Neural progenitor cell (in vitro differentiated cells): ENCODE data around the gene ALDH1B1. TPM values are rescaled to one million over a fixed set of nuclear protein-coding genes. Genes with fewer than 3 reads are reported as not detected.
A peak's percentile ranks its signal among the peaks of the same experiment; 100 is the strongest.

Experiments used
- DNase-seq: peaks from one replicate; pipeline ENCODE4 v3.0.0-alpha.2; 2016; ENCODE audit warnings: low spot score
- H2AFZ ChIP-seq: fragments of 200-600 bp; sonication (generic); replicated peaks from 2 replicates; pipeline ENCODE4 v1.6.1; 2016; ENCODE audit warnings: antibody characterized with exemption
- H3F3A ChIP-seq: fragments of 200-600 bp; sonication (generic); 2 replicates; pipeline ENCODE4 v1.6.1; 2016; ENCODE audit warnings: antibody characterized with exemption, low read depth
- H3K27ac ChIP-seq: fragments of 200-600 bp; sonication (generic); 2 replicates; pipeline ENCODE4 v1.5.1; 2016; ENCODE audit warnings: mild to moderate bottlenecking
- H3K27me3 ChIP-seq: fragments of 200-600 bp; sonication (generic); 2 replicates; pipeline ENCODE4 v1.6.1; 2016; ENCODE audit warnings: mild to moderate bottlenecking, moderate library complexity
- H3K36me3 ChIP-seq: fragments of 200-600 bp; sonication (generic); 2 replicates; pipeline ENCODE4 v1.5.1; 2016
- H3K4me1 ChIP-seq: fragments of 200-600 bp; sonication (generic); 2 replicates; pipeline ENCODE4 v1.6.1; 2016; ENCODE audit warnings: mixed run types
- H3K4me2 ChIP-seq: fragments of 200-600 bp; sonication (generic); 2 replicates; pipeline ENCODE4 v1.6.1; 2016
- H3K4me3 ChIP-seq: fragments of 200-600 bp; sonication (generic); 2 replicates; pipeline ENCODE4 v1.5.1; 2016
- H3K79me2 ChIP-seq: fragments of 200-600 bp; sonication (generic); 2 replicates; pipeline ENCODE4 v1.6.1; 2016; ENCODE audit warnings: low read depth
- H3K9ac ChIP-seq: fragments of 200-600 bp; sonication (generic); 2 replicates; pipeline ENCODE4 v1.6.1; 2016
- H3K9me3 ChIP-seq: fragments of 200-600 bp; sonication (generic); 2 replicates; pipeline ENCODE4 v1.5.1; 2016; ENCODE audit warnings: low read depth
- H4K20me1 ChIP-seq: fragments of 200-600 bp; sonication (generic); 2 replicates; pipeline ENCODE4 v1.6.1; 2016; ENCODE audit warnings: low read depth
- H3K27ac Mint-ChIP-seq: 3 replicates; pipeline ENCODE4 v1.8.0; 2021; ENCODE audit warnings: mixed read lengths
- H3K27me3 Mint-ChIP-seq: 2 replicates; pipeline ENCODE4 v1.8.0; 2022; ENCODE audit warnings: low read depth, mild to moderate bottlenecking, inconsistent platforms, moderate library complexity, mixed read lengths; ENCODE audit not compliant: insufficient read depth
- H3K36me3 Mint-ChIP-seq: 3 replicates; pipeline ENCODE4 v1.8.0; 2021; ENCODE audit warnings: mixed read lengths
- H3K4me1 Mint-ChIP-seq: 3 replicates; pipeline ENCODE4 v1.8.0; 2021; ENCODE audit warnings: mixed read lengths
- H3K4me3 Mint-ChIP-seq: 3 replicates; pipeline ENCODE4 v1.8.0; 2021; ENCODE audit warnings: mild to moderate bottlenecking, moderate library complexity, mixed read lengths
- H3K9me3 Mint-ChIP-seq: 3 replicates; pipeline ENCODE4 v1.8.0; 2020; ENCODE audit warnings: mixed read lengths
- CTCF ChIP-seq: fragments of 200-600 bp; sonication (generic); IDR thresholded peaks from 2 replicates; pipeline ENCODE4 v1.5.1; 2017; ENCODE audit warnings: antibody characterized with exemption, mild to moderate bottlenecking
- EZH2 ChIP-seq: fragments of 200-600 bp; sonication (generic); IDR thresholded peaks from 2 replicates; pipeline ENCODE4 v1.6.1; 2017; ENCODE audit warnings: antibody characterized with exemption, mild to moderate bottlenecking, moderate library complexity
- EZH2phosphoT487 ChIP-seq: fragments of 200-600 bp; sonication (generic); IDR thresholded peaks from 2 replicates; pipeline ENCODE4 v1.6.1; 2017; ENCODE audit warnings: antibody characterized with exemption
- total RNA-seq: library from RNA; depleted of rRNA; stranded (reverse); fragments of >200 nt; gene quantifications from 2 replicates; pipeline ENCODE4 v1.2.3, GENCODE V29; 2015; ENCODE audit warnings: low replicate concordance

ALDH1B1 gene
- total RNA-seq, 1 donor from 2014 or later, result 32.9 TPM

- peak overlapping the region; percentile 40 for H3K27ac Mint-ChIP-seq
- H3K4me3 Mint-ChIP-seq, result no peak overlapping the region
- H2AFZ ChIP-seq, result no peak overlapping the region
- H3K36me3 Mint-ChIP-seq, result no peaks in the 10 kb centered on the region
- no peak overlapping the region for H3K4me3 ChIP-seq
- no peak overlapping the region for H3K9ac ChIP-seq
- no peaks in the 10 kb centered on the region for H3K9me3 ChIP-seq
- H3F3A ChIP-seq, result no peaks in the 10 kb centered on the region
- H3K27me3 Mint-ChIP-seq, result peaks cover 4% of the 10 kb centered on the region
- no peaks in the 10 kb centered on the region for H3K27me3 ChIP-seq
- no peaks in the 10 kb centered on the region for H4K20me1 ChIP-seq
- H3K4me2 ChIP-seq, result no peak overlapping the region
- no peaks in the 10 kb centered on the region for H3K36me3 ChIP-seq
- H3K9me3 Mint-ChIP-seq, result no peaks in the 10 kb centered on the region
- H3K4me1 ChIP-seq, result no peaks in the 10 kb centered on the region
- TF ChIP-seq CTCF (no peak), EZH2phosphoT487 (no peak), EZH2 (no peak)
- no peaks in the 10 kb centered on the region for H3K79me2 ChIP-seq
- no peak overlapping the region for H3K27ac ChIP-seq
- DNase-seq, result no peak
- peaks cover 8% of the 10 kb centered on the region for H3K4me1 Mint-ChIP-seq
Observed at GRCh38 chr9:38443181-38443580, 50.7 kb downstream of the ALDH1B1 start.

GRCh38 chr9:38443597-38443996 lies 51.1 kb downstream of the ALDH1B1 start:
- Histone ChIP-seq H3K36me3 (no peaks in the 10 kb centered on the region), H3K4me2 (no peak overlapping the region), H3K79me2 (no peaks in the 10 kb centered on the region), H3K9ac (no peak overlapping the region), H4K20me1 (no peaks in the 10 kb centered on the region), H3F3A (no peaks in the 10 kb centered on the region), H3K27ac (no peak overlapping the region), H3K4me1 (no peaks in the 10 kb centered on the region), H3K9me3 (no peaks in the 10 kb centered on the region), H3K4me3 (no peak overlapping the region), H2AFZ (no peak overlapping the region), H3K27me3 (no peaks in the 10 kb centered on the region)
- DNase-seq, result no peak
- TF ChIP-seq CTCF, result no peak
- TF ChIP-seq EZH2phosphoT487, result no peak
- TF ChIP-seq EZH2, result no peak
- Mint-ChIP-seq H3K4me1 (peaks cover 8% of the 10 kb centered on the region), H3K27ac (no peak overlapping the region), H3K27me3 (peaks cover 4% of the 10 kb centered on the region), H3K36me3 (no peaks in the 10 kb centered on the region), H3K4me3 (no peak overlapping the region), H3K9me3 (no peaks in the 10 kb centered on the region)

- Mint-ChIP-seq H3K4me3 (no peak overlapping the region), H3K9me3 (peaks cover 3% of the 10 kb centered on the region), H3K36me3 (peaks cover 2% of the 10 kb centered on the region), H3K27ac (no peak overlapping the region), H3K4me1 (peaks cover 8% of the 10 kb centered on the region), H3K27me3 (no peaks in the 10 kb centered on the region)
- H3K4me1 ChIP-seq, result no peaks in the 10 kb centered on the region
- no peaks in the 10 kb centered on the region for H3K27me3 ChIP-seq
- DNase-seq, result no peak
- no peak overlapping the region for H3K4me3 ChIP-seq
- H3F3A ChIP-seq, result no peaks in the 10 kb centered on the region
- H2AFZ ChIP-seq, result no peak overlapping the region
- no peak overlapping the region for H3K9ac ChIP-seq
- H3K36me3 ChIP-seq, result no peaks in the 10 kb centered on the region
- H3K79me2 ChIP-seq, result no peaks in the 10 kb centered on the region
- no peak for TF ChIP-seq EZH2
- TF ChIP-seq EZH2phosphoT487, result no peak
- TF ChIP-seq CTCF, result no peak
- H3K4me2 ChIP-seq, result no peak overlapping the region
- H3K27ac ChIP-seq, result no peak overlapping the region
- no peaks in the 10 kb centered on the region for H3K9me3 ChIP-seq
- no peaks in the 10 kb centered on the region for H4K20me1 ChIP-seq
Observed at GRCh38 chr9:38445154-38446043, 52.9 kb downstream of the ALDH1B1 start.
